Retinal pigment epithelial cell (primary cell): Measurements from ENCODE around the gene FYN.

ENCODE experiments used
- DNase-seq: peaks from one replicate; pipeline ENCODE4 v3.0.0-alpha.2; 2010; ENCODE audit warnings: low read depth
- H3K4me3 ChIP-seq: 2 replicates; pipeline ENCODE4 v1.5.1; 2011; ENCODE audit warnings: mild to moderate bottlenecking, low read length, control low read depth, moderate library complexity
- TF ChIP-seq, protein P1 (sequence below): conservative IDR thresholded peaks from 2 replicates; pipeline ENCODE4 v1.5.1; 2011; ENCODE audit warnings: low read depth, low read length, control low read depth, inconsistent platforms

Gene FYN

DNA sequence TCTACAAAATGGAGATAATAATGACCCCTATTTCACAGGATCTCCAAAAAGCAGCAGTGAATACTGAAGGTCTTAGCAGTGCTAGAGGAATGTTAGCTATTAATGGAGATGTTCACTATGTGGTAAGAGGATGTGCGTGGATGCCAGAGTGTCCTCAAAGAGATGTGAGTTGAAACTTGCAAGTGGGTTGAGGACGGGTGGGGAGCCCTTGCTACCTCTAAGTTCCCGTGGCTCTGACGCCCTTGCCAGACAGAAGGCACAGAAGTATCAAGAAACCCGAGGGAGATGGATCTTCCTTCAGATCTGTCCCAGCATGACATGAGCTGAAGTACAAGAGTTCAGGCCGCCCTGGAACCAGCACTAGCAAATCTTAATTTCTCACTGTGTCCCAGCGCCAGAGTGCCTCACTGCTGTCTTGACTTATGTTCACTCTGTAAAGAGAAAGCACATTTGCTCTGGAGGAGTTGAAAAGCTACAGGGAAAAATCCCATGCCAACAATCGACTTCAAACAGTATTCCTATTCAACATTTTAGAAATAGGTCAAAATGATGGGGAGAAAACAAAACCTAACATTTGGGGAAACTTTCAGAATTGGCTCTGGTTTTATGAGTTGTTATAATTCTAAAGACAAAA lies 59.5 kb downstream of the FYN start:
- TF ChIP-seq, protein P1, sequence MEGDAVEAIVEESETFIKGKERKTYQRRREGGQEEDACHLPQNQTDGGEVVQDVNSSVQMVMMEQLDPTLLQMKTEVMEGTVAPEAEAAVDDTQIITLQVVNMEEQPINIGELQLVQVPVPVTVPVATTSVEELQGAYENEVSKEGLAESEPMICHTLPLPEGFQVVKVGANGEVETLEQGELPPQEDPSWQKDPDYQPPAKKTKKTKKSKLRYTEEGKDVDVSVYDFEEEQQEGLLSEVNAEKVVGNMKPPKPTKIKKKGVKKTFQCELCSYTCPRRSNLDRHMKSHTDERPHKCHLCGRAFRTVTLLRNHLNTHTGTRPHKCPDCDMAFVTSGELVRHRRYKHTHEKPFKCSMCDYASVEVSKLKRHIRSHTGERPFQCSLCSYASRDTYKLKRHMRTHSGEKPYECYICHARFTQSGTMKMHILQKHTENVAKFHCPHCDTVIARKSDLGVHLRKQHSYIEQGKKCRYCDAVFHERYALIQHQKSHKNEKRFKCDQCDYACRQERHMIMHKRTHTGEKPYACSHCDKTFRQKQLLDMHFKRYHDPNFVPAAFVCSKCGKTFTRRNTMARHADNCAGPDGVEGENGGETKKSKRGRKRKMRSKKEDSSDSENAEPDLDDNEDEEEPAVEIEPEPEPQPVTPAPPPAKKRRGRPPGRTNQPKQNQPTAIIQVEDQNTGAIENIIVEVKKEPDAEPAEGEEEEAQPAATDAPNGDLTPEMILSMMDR = no peak
- no peak overlapping the region for H3K4me3 ChIP-seq
- no peak for DNase-seq

DNA sequence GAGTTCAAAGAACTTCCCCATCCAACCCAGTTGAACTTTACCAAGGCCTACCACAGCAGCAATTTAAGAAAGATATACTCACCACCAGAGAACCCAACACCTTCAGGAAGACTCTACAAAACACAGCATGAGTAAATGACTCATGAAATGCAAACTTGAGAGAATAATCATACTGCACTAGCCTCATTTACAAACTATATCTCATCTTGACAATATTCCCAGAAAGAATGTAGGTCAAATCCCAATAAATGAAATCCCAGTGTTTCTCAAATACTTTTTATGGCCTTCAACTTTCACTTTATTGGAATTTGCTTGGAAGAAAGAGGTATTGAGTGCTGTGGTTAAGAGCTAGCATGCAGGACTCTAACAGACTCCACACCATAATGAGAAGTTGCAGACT lies 60.0 kb downstream of the FYN start:
- no peak for DNase-seq
- no peak overlapping the region for H3K4me3 ChIP-seq
- TF ChIP-seq, protein P1 = no peak

DNA sequence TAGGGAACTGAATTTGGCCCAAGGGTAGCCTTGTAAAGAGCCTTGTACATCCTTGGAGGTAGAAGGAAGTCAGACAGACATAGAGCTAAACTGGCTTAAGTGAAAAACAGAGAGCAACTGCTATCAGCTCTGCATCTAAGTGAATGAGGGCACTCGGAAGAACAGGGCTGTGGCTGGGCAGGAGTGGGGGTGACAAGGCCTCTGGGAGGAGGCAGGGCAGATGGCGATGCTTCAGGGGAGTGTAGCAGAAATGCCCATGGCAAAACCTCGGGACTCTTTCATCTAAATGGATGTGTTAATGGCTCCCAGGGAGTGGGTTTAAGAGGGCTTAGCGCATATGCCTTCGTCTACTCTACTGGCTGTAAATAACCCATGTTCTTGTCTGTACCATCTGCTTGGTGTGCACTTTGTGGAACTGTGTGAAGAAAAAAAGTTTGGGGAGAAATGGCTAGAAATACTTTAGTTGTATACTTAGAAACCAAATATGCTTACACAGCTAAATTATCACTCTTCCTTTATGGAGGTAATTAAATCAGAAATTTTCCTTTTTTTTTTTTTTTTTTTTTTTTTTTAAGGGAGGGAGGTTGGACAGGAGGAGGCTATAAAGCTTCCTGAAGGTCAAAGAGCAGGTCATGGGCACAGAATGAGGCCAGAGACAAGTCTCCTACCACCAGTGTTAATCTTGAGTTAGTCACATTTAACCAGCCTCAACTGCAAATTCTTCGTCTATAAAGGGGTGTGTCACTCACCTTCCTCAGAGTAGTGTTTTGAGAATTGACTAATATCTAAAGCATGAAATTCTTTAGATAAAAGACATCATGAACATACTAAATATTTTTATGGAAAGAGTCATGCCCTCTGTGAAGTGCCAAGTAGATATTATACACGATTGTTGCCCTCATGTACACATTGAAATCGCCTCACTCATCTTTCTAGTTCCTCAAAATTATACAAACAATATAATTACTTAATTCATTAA lies 60.9 kb downstream of the FYN start:
- no peak overlapping the region for H3K4me3 ChIP-seq
- no peak for DNase-seq
- TF ChIP-seq, protein P1 = no peak

DNA sequence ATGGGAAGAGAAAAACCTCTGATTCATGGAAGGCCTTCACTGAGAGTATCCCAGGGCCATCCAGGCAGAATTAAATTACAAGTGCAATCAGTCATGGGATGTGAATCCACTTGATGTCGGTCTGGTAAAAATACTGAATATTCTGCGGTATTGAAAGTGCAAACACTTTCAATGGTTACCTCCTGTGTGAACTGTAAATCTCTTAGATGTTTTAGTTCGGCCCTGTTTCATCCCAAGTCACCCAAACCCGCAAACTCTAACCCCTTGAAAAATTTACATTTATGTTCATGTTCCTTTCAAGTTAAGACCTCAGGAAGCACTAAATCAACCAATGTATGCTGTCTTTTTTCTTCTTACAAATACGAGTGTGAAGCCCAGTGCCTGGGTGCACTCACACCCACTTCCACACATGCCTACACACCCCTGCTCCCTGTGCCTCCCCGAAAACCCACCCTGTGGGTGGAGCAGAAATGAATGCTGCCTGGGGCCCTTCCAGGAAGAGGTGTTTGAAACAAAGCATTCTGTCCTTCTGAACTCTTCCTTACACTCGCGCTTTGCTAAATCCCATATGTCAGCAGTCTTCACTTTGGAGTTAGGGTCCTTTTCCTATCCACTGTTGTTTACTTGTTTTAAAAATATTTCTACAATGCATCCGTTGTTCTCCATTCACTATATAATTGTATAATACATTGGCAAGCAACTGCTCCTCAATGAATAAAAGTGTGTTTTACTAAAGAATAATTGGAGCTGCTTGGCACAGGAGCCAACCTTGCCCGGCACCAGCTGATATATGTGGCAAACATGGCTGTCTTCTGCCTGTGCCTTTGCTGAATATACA lies 62.7 kb downstream of the FYN start:
- no peak for DNase-seq
- TF ChIP-seq, protein P1 = no peak
- H3K4me3 ChIP-seq = no peak overlapping the region

DNA sequence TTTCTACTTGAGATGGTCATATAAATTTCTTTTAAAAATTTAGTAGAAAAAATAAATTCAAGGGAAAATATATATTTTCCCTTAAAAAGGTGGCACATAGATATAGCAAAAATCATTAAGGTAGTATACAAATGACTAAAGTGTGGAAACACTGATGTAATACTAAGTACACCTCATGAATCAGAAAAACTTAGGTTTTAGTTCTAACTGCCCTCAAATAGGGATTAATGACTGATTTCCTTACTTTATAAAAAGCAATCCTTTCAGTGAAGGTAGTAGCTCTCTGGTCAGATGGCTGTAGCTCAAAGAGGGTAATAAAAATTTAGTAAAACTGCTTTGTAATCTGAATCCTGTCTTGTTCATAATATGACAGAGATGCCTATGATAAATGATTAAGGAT lies 63.5 kb downstream of the FYN start:
- DNase-seq = no peak
- no peak overlapping the region for H3K4me3 ChIP-seq
- TF ChIP-seq, protein P1 = no peak

DNA sequence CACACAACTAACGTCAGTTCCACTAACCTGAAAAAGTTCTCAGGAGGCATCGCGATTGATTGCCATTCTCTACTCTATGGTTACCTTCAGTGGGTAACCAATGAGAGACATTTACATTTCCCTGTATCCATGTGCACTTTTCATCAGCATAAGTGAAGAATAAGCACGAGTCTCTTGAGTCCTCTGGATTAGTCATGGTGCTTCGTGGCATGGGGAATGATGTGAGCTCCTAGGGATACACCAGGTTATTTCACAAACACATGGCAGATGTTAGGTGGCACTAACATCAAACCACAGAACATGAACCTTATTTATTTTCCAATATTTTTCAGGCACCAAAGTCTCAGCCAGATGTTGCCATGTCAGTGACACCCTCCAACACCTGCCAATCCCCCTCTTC lies 64.0 kb downstream of the FYN start:
- no peak overlapping the region for H3K4me3 ChIP-seq
- no peak for DNase-seq
- TF ChIP-seq, protein P1 = no peak
